Measurements from ENCODE around the gene GABBR2.

GRCh38 chr9:98488571-98489312 lies 220.0 kb downstream of the GABBR2 start:
- TF ChIP-seq POLR2A (IDR thresholded peaks at IDR 0.05): no peak
- TF ChIP-seq CTCF (IDR thresholded peaks at IDR 0.05): no peak

Measured in adrenal gland (tissue), 5 donors.